Measurements from ENCODE around the gene KMO.

DNA sequence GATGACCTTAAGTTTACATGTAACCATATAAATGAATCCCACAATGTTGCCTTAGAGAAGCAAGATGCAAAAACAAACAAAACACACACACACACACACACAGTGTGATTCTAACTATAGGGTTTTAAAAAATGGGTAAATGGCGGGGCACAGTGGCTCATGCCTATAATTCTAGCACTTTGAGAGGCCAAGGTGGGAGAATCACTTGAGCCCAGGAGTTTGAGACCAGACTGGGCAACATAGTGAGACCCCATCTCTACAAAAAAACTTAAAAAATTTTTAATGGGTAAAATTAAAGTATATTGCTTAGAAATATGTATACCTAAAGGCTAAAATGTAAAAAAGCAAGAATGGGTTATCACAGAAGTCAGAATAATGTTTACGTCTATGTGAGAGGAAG is 15.8 kb downstream of the KMO start:
- TF ChIP-seq RFX5 (IDR thresholded peaks at IDR 0.05; ENCODE audit: low read depth, low read length): no peak
- TF ChIP-seq, protein P1, sequence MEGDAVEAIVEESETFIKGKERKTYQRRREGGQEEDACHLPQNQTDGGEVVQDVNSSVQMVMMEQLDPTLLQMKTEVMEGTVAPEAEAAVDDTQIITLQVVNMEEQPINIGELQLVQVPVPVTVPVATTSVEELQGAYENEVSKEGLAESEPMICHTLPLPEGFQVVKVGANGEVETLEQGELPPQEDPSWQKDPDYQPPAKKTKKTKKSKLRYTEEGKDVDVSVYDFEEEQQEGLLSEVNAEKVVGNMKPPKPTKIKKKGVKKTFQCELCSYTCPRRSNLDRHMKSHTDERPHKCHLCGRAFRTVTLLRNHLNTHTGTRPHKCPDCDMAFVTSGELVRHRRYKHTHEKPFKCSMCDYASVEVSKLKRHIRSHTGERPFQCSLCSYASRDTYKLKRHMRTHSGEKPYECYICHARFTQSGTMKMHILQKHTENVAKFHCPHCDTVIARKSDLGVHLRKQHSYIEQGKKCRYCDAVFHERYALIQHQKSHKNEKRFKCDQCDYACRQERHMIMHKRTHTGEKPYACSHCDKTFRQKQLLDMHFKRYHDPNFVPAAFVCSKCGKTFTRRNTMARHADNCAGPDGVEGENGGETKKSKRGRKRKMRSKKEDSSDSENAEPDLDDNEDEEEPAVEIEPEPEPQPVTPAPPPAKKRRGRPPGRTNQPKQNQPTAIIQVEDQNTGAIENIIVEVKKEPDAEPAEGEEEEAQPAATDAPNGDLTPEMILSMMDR (conservative IDR thresholded peaks at IDR 0.05; ENCODE audit: low read depth, low read length): no peak
- no peak for TF ChIP-seq NFE2L2 (IDR thresholded peaks at IDR 0.05; ENCODE audit: low read depth, low read length)
- no peak for TF ChIP-seq MAFK (IDR thresholded peaks at IDR 0.05; ENCODE audit: low read depth, low read length)
- no peak for TF ChIP-seq MAZ (IDR thresholded peaks at IDR 0.05; ENCODE audit: borderline replicate concordance, low read depth, low read length)
- TF ChIP-seq FOS (IDR thresholded peaks at IDR 0.05; ENCODE audit: low read depth, low read length): no peak
- no peak for TF ChIP-seq MXI1 (IDR thresholded peaks at IDR 0.05; ENCODE audit: borderline replicate concordance, low read depth, low read length)
- no peak for TF ChIP-seq POLR2A (IDR thresholded peaks at IDR 0.05; ENCODE audit: low read depth, low read length)
- no peak for TF ChIP-seq CHD1 (IDR thresholded peaks at IDR 0.05; ENCODE audit: low read depth, low read length)
- TF ChIP-seq BHLHE40 (IDR thresholded peaks at IDR 0.05; ENCODE audit: low read depth, low read length): no peak

Data from IMR-90 (cell line).